H1 (cell line): ENCODE measurements around the gene ARHGAP10. TPM values are rescaled to one million over a fixed set of nuclear protein-coding genes. Genes with fewer than 3 reads are reported as not detected.
A peak's percentile ranks its signal among the peaks of the same experiment; 100 is the strongest.

Experiments
- CTCF ChIA-PET: fragments of 300-600 bp; sonication (Branson Sonifier 250); formaldehyde crosslinking; loops from one replicate; lab custom pipeline; 2021; ENCODE audit not compliant: partially characterized antibody; lab: Charles Lee
- POLR2A ChIA-PET: fragments of 300-600 bp; sonication (Branson Sonifier 250); formaldehyde crosslinking; loops from one replicate; lab custom pipeline; 2021; ENCODE audit warnings: inconsistent platforms; ENCODE audit not compliant: partially characterized antibody; lab: Charles Lee
- DNase-seq, 2 experiments: peaks; one replicate each; pipeline versions ENCODE4 v3.0.0 to v3.0.0-alpha.2; 2010 to 2022; ENCODE audit warnings: low spot score in 2 of 2, low read depth in 1 of 2, mixed read lengths in 1 of 2
- FAIRE-seq: peaks from 2 replicates; lab custom pipeline; 2011; peaks lifted over from hg19 to GRCh38; lab: Jason Lieb, UNC
- H2AFZ ChIP-seq: 2 replicates; pipeline ENCODE4 v1.8.1; 2012; ENCODE audit warnings: low read length, inconsistent platforms
- H2AK5ac ChIP-seq: 2 replicates; pipeline ENCODE4 v1.6.1; 2013; ENCODE audit warnings: low read depth, low read length
- H2BK120ac ChIP-seq: replicated peaks from 2 replicates; pipeline ENCODE3; 2013; ENCODE audit warnings: low read depth, low read length, inconsistent platforms
- H2BK12ac ChIP-seq: 2 replicates; pipeline ENCODE4 v1.6.1; 2013; ENCODE audit warnings: low read depth, low read length
- H2BK15ac ChIP-seq: 2 replicates; pipeline ENCODE4 v1.6.1; 2013; ENCODE audit warnings: low read length
- H2BK20ac ChIP-seq: 2 replicates; pipeline ENCODE4 v1.6.1; 2013; ENCODE audit warnings: low read length
- H2BK5ac ChIP-seq: 2 replicates; pipeline ENCODE4 v1.6.1; 2013; ENCODE audit warnings: low read depth, low read length
- H3K14ac ChIP-seq: 2 replicates; pipeline ENCODE4 v1.6.1; 2013; ENCODE audit warnings: inconsistent platforms; ENCODE audit not compliant: insufficient read length
- H3K18ac ChIP-seq: 2 replicates; pipeline ENCODE4 v1.6.1; 2013; ENCODE audit warnings: low read length; ENCODE audit errors: extremely low read depth
- H3K23ac ChIP-seq: 2 replicates; pipeline ENCODE4 v1.6.1; 2013; ENCODE audit warnings: inconsistent platforms; ENCODE audit not compliant: insufficient read length
- H3K23me2 ChIP-seq: 2 replicates; pipeline ENCODE4 v1.6.1; 2013; ENCODE audit warnings: low read depth, low read length
- H3K27ac ChIP-seq: 2 replicates; pipeline ENCODE4 v1.6.1; 2011; ENCODE audit warnings: low read depth, low read length, inconsistent platforms
- H3K27me3 ChIP-seq, 4 experiments: replicated peaks in 1 of 4; 1 replicate in 1 of 4; 2 replicates in 3 of 4; pipeline versions ENCODE4 v1.6.1 to v1.8.1; 2011 to 2013; ENCODE audit warnings: low read length in 3 of 4, mild to moderate bottlenecking in 3 of 4, inconsistent platforms in 2 of 4, mixed read lengths in 2 of 4, moderate library complexity in 1 of 4; ENCODE audit not compliant: control insufficient read depth in 3 of 4, insufficient read depth in 3 of 4; ENCODE audit errors: extremely low read depth in 1 of 4
- H3K36me3 ChIP-seq, 4 experiments: 2 replicates each; pipeline versions ENCODE4 v1.6.1 to v1.8.1; 2011 to 2013; ENCODE audit warnings: mild to moderate bottlenecking in 4 of 4, low read length in 3 of 4, moderate library complexity in 2 of 4, control low read depth in 1 of 4, inconsistent platforms in 1 of 4; ENCODE audit not compliant: insufficient read depth in 4 of 4, control insufficient read depth in 2 of 4
- H3K4ac ChIP-seq: replicated peaks from 2 replicates; pipeline ENCODE3; 2013; ENCODE audit warnings: low read length, low read depth, mixed read lengths, inconsistent platforms; ENCODE audit not compliant: insufficient read length
- H3K4me1 ChIP-seq, 4 experiments: replicated peaks in 1 of 4; 1 replicate in 1 of 4; 2 replicates in 3 of 4; pipeline versions ENCODE4 v1.6.1 to v1.8.1; 2011 to 2013; ENCODE audit warnings: low read length in 3 of 4, inconsistent platforms in 2 of 4, mixed read lengths in 1 of 4; ENCODE audit not compliant: insufficient read depth in 4 of 4, control insufficient read depth in 3 of 4
- H3K4me2 ChIP-seq, 2 experiments: 2 replicates each; pipeline versions ENCODE4 v1.6.1 to v1.8.1; 2011 to 2013; ENCODE audit warnings: low read depth in 2 of 2, low read length in 2 of 2, control low read depth in 1 of 2, inconsistent platforms in 1 of 2, mild to moderate bottlenecking in 1 of 2; ENCODE audit not compliant: insufficient read depth in 1 of 2
- H3K4me3 ChIP-seq, 4 experiments: fragments of 200-600, 300-600 bp in 1 of 4; sonication (generic), shearing (Covaris generic), sonication (Bioruptor Twin) in 1 of 4; 2 replicates each; pipeline versions ENCODE4 v1.5.1 to v1.8.1; 2011 to 2016; ENCODE audit warnings: low read length in 4 of 4, low read depth in 3 of 4, control low read depth in 2 of 4, inconsistent platforms in 2 of 4, mild to moderate bottlenecking in 2 of 4, mixed read lengths in 1 of 4, moderate library complexity in 1 of 4; ENCODE audit not compliant: insufficient read depth in 2 of 4; ENCODE audit errors: extremely low read depth in 1 of 4
- H3K56ac ChIP-seq: replicated peaks from 2 replicates; pipeline ENCODE3; 2013; ENCODE audit warnings: low read depth, mild to moderate bottlenecking, mixed read lengths, low read length, inconsistent platforms; ENCODE audit not compliant: insufficient read length
- H3K79me1 ChIP-seq: 2 replicates; pipeline ENCODE4 v1.6.1; 2013; ENCODE audit warnings: low read depth, low read length, control low read depth
- H3K79me2 ChIP-seq, 2 experiments: 2 replicates each; pipeline versions ENCODE4 v1.6.1 to v1.8.1; 2012 to 2013; ENCODE audit warnings: low read length in 2 of 2, mild to moderate bottlenecking in 2 of 2, inconsistent platforms in 1 of 2; ENCODE audit not compliant: insufficient read depth in 2 of 2, control insufficient read depth in 1 of 2
- H3K9ac ChIP-seq, 4 experiments: replicated peaks in 1 of 4; 1 replicate in 1 of 4; 2 replicates in 3 of 4; pipeline versions ENCODE4 v1.6.1 to v1.8.1; 2011 to 2013; ENCODE audit warnings: low read depth in 3 of 4, low read length in 3 of 4, control low read depth in 2 of 4, mild to moderate bottlenecking in 2 of 4, moderate library complexity in 2 of 4, inconsistent platforms in 1 of 4; ENCODE audit errors: extremely low read depth in 1 of 4
- H3K9me3 ChIP-seq, 2 experiments: 2 replicates each; pipeline versions ENCODE4 v1.6.1 to v1.8.1; 2012 to 2013; ENCODE audit warnings: mild to moderate bottlenecking in 2 of 2, moderate library complexity in 2 of 2, control low read depth in 1 of 2, inconsistent platforms in 1 of 2, low read depth in 1 of 2, low read length in 1 of 2, mixed read lengths in 1 of 2; ENCODE audit not compliant: insufficient read depth in 2 of 2
- H4K20me1 ChIP-seq, 2 experiments: replicated peaks in 1 of 2; 2 replicates each; pipeline versions ENCODE3 to v1.8.1; 2011 to 2013; ENCODE audit warnings: inconsistent platforms in 2 of 2, low read length in 2 of 2, mild to moderate bottlenecking in 1 of 2; ENCODE audit not compliant: insufficient read depth in 2 of 2, control insufficient read depth in 1 of 2
- H4K5ac ChIP-seq: 2 replicates; pipeline ENCODE4 v1.6.1; 2013; ENCODE audit warnings: low read length, low read depth, mixed read lengths, inconsistent platforms; ENCODE audit not compliant: insufficient read length
- H4K8ac ChIP-seq: 2 replicates; pipeline ENCODE4 v1.8.0; 2013; ENCODE audit warnings: mild to moderate bottlenecking, moderate library complexity, low read length, inconsistent platforms; ENCODE audit not compliant: insufficient read depth; ENCODE audit errors: extremely low read depth
- H4K91ac ChIP-seq: replicated peaks from 2 replicates; pipeline ENCODE3; 2013; ENCODE audit warnings: low read length, mixed read lengths, inconsistent platforms; ENCODE audit not compliant: insufficient read length
- CHD2 ChIP-seq: IDR thresholded peaks from 2 replicates; pipeline ENCODE4 v1.6.1; 2012; ENCODE audit warnings: low read length, improper control_type of control experiment
- CTCF ChIP-seq, 3 experiments: IDR thresholded peaks; 1 replicate in 2 of 3; 2 replicates in 1 of 3; pipeline versions ENCODE4 v1.5.1 to v1.6.1; 2011; ENCODE audit warnings: low read length in 3 of 3, mild to moderate bottlenecking in 3 of 3, inconsistent platforms in 2 of 3, low read depth in 1 of 3, moderate library complexity in 1 of 3; ENCODE audit not compliant: insufficient read depth in 1 of 3; ENCODE audit errors: control extremely low read depth in 1 of 3
- EP300 ChIP-seq, 2 experiments: IDR thresholded peaks; 1 replicate in 1 of 2; 2 replicates in 1 of 2; pipeline ENCODE4 v1.6.1; 2011 to 2012; ENCODE audit warnings: low read depth in 2 of 2, low read length in 2 of 2, mild to moderate bottlenecking in 2 of 2, borderline replicate concordance in 1 of 2, inconsistent platforms in 1 of 2, moderate library complexity in 1 of 2
- GTF2F1 ChIP-seq: IDR thresholded peaks from 2 replicates; pipeline ENCODE4 v1.6.1; 2012; ENCODE audit warnings: low read depth, low read length, improper control_type of control experiment, borderline replicate concordance
- JUN ChIP-seq: IDR thresholded peaks from 2 replicates; pipeline ENCODE4 v1.6.1; 2011; ENCODE audit warnings: low read depth, mild to moderate bottlenecking, improper control_type of control experiment, low read length
- POLR2AphosphoS5 ChIP-seq: IDR thresholded peaks from 2 replicates; pipeline ENCODE4 v1.6.1; 2011; ENCODE audit warnings: low read depth, low read length
- RFX5 ChIP-seq: IDR thresholded peaks from 2 replicates; pipeline ENCODE4 v1.6.1; 2011; ENCODE audit warnings: low read depth, low read length, improper control_type of control experiment, borderline replicate concordance
- RNF2 ChIP-seq: fragments of 200-900, 300-1000 bp; sonication (generic); IDR thresholded peaks from 2 replicates; pipeline ENCODE4 v1.7.1; 2016; ENCODE audit warnings: borderline replicate concordance, low read depth, mild to moderate bottlenecking, antibody characterized with exemption, low read length; ENCODE audit not compliant: poor library complexity, severe bottlenecking; ENCODE audit errors: missing control alignments
- TAF7 ChIP-seq: optimal IDR thresholded peaks from 2 replicates; pipeline ENCODE3; 2011; ENCODE audit warnings: low read depth, mild to moderate bottlenecking, inconsistent platforms, low read length, moderate library complexity, borderline replicate concordance
- WGBS, 2 experiments: shearing (Covaris generic) in 1 of 2; methylation state at CpG; one replicate each; pipeline versions ENCODE4 v1.1.6 to v1.1.7; 2013 to 2015; ENCODE audit warnings: low lambda C conversion rate in 2 of 2, mixed read lengths in 2 of 2, inconsistent platforms in 1 of 2, low coverage in 1 of 2, missing lambda C conversion rate in 1 of 2; ENCODE audit not compliant: insufficient replicate concordance in 2 of 2, insufficient coverage in 1 of 2, insufficient read length in 1 of 2; ENCODE audit errors: extremely low coverage in 1 of 2, missing lambda C conversion rate in 1 of 2; 5-methylcytosine and 5-hydroxymethylcytosine counted together
- polyA plus RNA-seq, 7 experiments: library from polyadenylated mRNA; depleted of rRNA in 3 of 7; stranded (reverse) in 5 of 7; unstranded in 2 of 7; fragments of >200 nt in 5 of 7; fragments of 200-250 nt in 2 of 7; gene quantifications; 1 replicate in 5 of 7; 2 replicates in 1 of 7; 4 replicates in 1 of 7; pipeline versions ENCODE4 v1.2.1 to v1.2.3, GENCODE V29; 2011 to 2013; ENCODE audit warnings: missing spikeins in 2 of 7, mixed read lengths in 2 of 7
- total RNA-seq: library from RNA; stranded (reverse); fragmentation: NEBNext Ultra II Directional; extraction: Animal tissue kit (Norgen Biotek cat#: 25700); gene quantifications from 2 replicates; pipeline ENCODE4 v1.2.1, GENCODE V29; 2021

ARHGAP10 gene
- total and polyA plus RNA-seq, 2 of the 8 experiments (the other 6 are each of a cell fraction or from before 2014, with no cell fraction given) = 3.7 to 6.1 TPM

DNA sequence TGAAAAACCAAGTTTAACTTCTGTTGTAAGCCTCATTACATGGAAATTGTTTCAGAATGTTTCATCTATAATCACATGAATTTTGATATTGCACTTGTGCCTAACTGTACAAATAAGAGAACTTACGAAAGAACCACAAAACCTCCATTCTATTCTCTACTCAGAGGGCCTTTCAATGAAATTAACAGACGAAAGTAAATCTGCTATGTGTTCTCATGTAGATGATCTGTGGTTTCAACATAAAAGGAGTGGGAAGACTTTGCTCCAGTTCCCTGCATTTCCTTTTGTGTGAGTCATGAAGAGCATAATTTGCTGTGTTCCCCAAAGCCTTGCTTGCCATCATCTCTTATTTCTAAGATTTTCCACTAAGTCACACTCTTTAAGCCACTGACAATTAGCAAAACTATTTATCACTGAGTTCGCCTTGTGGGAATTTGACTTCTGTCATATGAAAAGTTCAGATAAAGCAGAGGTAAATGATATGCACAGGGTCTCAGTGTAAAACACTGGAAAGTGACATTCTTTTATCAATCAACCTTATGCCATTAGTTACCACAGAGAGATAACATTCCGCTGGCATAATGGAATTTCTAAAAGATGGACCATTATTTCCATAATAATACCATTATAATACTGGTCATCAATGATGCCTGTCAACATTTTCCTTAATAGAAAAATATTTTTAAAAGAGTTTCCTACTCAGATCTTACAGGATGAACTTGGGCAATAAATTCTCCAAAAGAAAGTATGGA is 380.5 kb downstream of the ARHGAP10 start:
- WGBS, 2 experiments = 84% methylated on average over 4 of the region's 4 CpGs; no CpG with 5 or more reads in 1 of the 2 experiments
- no peak overlapping the region for H3K4me2 ChIP-seq
- H4K91ac ChIP-seq = no peak overlapping the region
- no peak overlapping the region for H2BK20ac ChIP-seq
- H4K20me1 ChIP-seq = no peaks in the 10 kb centered on the region
- no peak overlapping the region for H2BK5ac ChIP-seq
- DNase-seq (no peak), FAIRE-seq (peak; percentile 28)
- no peak overlapping the region for H2AK5ac ChIP-seq
- no peaks in the 10 kb centered on the region for H3K79me1 ChIP-seq
- CTCF ChIA-PET = no interaction called here
- H3K4me3 ChIP-seq = no peak overlapping the region
- no peak overlapping the region for H3K9ac ChIP-seq
- no peaks in the 10 kb centered on the region for H3K36me3 ChIP-seq
- H3K4ac ChIP-seq = no peak overlapping the region
- H2BK12ac ChIP-seq = no peak overlapping the region
- no peak overlapping the region for H3K27ac ChIP-seq
- H3K23ac ChIP-seq = no peak overlapping the region
- no peak overlapping the region for H4K5ac ChIP-seq
- no peak overlapping the region for H2BK15ac ChIP-seq
- no peak overlapping the region for H2AFZ ChIP-seq
- H4K8ac ChIP-seq = no peak overlapping the region
- POLR2A ChIA-PET = no interaction called here
- no peaks in the 10 kb centered on the region for H3K27me3 ChIP-seq
- no peak overlapping the region for H3K14ac ChIP-seq
- no peak overlapping the region for H2BK120ac ChIP-seq
- H3K23me2 ChIP-seq = no peaks in the 10 kb centered on the region
- no peaks in the 10 kb centered on the region for H3K9me3 ChIP-seq
- peaks cover 0 to 19% (median 1%) of the 10 kb centered on the region in 4 experiments; a peak in 4 of 7 replicates for H3K4me1 ChIP-seq
- H3K79me2 ChIP-seq = no peaks in the 10 kb centered on the region
- H3K56ac ChIP-seq = no peak overlapping the region
- H3K18ac ChIP-seq = no peak overlapping the region
- TF ChIP-seq RFX5 = no peak
- TF ChIP-seq GTF2F1 = no peak
- no peak for TF ChIP-seq JUN
- no peak for TF ChIP-seq TAF7
- no peak for TF ChIP-seq POLR2AphosphoS5
- no peak for TF ChIP-seq CHD2
- no peak for TF ChIP-seq EP300 (IDR thresholded peaks at IDR 0.05; ENCODE audit: borderline replicate concordance in 1 of 2, low read depth in 2 of 2, low read length in 2 of 2)
- TF ChIP-seq CTCF (IDR thresholded peaks at IDR 0.05; ENCODE audit: control extremely low read depth in 1 of 3, insufficient read depth in 1 of 3, low read depth in 1 of 3, low read length in 3 of 3) = no peak
- no peak for TF ChIP-seq RNF2
